Measurements from ENCODE around the gene MRPL55. TPM values are rescaled to one million over a fixed set of nuclear protein-coding genes. Genes with fewer than 3 reads are reported as not detected.

The MRPL55 gene
- total and polyA plus RNA-seq, 2 of the 13 experiments (the other 11 are each of a cell fraction or from before 2014, with no cell fraction given), result 58.6 to 92.9 TPM

DNA sequence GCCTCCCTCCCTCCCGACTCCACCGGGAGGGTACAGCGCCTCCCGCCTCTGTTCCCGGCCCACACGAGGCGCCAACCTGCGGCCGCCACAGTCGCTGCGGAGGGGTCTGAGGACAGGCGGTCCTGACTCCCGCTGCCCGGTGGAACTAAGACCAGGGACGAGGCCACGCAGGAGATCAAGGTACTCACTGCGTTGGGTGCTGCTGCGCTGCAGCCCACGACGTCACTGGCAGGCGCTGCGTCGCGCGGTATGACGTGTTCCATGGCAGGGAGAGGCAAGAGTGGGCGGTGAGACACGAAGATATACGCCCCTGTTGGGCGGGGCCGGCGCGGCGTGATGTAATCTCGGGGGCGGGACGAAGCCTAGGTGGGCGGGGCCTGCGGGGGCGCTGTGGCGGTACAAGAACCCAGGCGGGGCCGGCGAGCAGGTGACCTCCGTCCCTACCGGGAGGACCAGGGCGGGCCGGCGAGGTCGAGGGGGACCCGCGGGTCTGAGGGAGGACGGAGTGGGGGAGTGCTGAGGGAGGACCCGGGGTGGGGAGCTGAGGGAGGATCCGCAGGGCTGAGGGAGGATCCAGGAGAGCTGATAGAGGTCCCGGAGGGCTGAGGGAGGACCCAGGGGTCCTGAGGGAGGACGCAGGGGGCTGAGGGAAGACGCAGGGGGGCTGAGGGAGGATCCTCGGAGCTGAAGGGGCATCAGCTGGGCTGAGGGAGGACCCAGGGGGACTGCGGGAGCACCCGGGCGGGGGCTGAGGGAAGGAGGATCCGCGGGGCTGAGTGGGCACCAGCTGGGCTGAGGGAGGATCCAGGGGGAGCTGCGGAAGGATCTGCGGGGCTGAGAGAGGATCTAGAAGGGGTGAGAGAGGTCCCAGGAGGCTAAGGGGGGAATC, at the start of gene MRPL55 (continued):
- TF ChIP-seq FOXP4 (CRISPR knock-in tag; IDR thresholded peaks at IDR 0.05) (peak; percentile 41; the same call in 1 of the 2 replicates), MBD4 (IDR thresholded peaks at IDR 0.05; ENCODE audit: borderline replicate concordance, low read length) (no peak), NFATC3 (CRISPR knock-in tag; IDR thresholded peaks at IDR 0.05) (no peak; the same call in 1 of the 2 replicates), ZNF292 (CRISPR knock-in tag; IDR thresholded peaks at IDR 0.05; ENCODE audit: borderline replicate concordance, low read depth) (peak; percentile 78; the same call in 1 of the 2 replicates), SMC3 (IDR thresholded peaks at IDR 0.05; ENCODE audit: low read length) (no peak), ZBTB20 (CRISPR knock-in tag; IDR thresholded peaks at IDR 0.05; ENCODE audit: borderline replicate concordance, low read depth) (no peak), KLF9 (CRISPR knock-in tag; IDR thresholded peaks at IDR 0.05; ENCODE audit: low read depth) (0 out of 2 replicates have a peak, but pooled peaks have one; percentile 43), ZSCAN30 (CRISPR knock-in tag; IDR thresholded peaks at IDR 0.05) (0 out of 2 replicates have a peak, but pooled peaks have one; percentile 19), ZNF468 (CRISPR knock-in tag; IDR thresholded peaks at IDR 0.05) (peak; percentile 40; the same call in 1 of the 2 replicates), DRAP1 (CRISPR knock-in tag; IDR thresholded peaks at IDR 0.05) (peak; percentile 97), TERF1 (CRISPR knock-in tag; IDR thresholded peaks at IDR 0.05) (no peak), THAP9 (CRISPR knock-in tag; IDR thresholded peaks at IDR 0.05; ENCODE audit: borderline replicate concordance) (peak; percentile 92), NCOA1 (CRISPR knock-in tag; IDR thresholded peaks at IDR 0.05) (no peak), KMT2A (CRISPR knock-in tag; IDR thresholded peaks at IDR 0.05) (peak; percentile 81), MNT (IDR thresholded peaks at IDR 0.05) (peak; percentile 58), HOXA5 (CRISPR knock-in tag; IDR thresholded peaks at IDR 0.05) (no peak)
- TF ChIP-seq, protein P1, sequence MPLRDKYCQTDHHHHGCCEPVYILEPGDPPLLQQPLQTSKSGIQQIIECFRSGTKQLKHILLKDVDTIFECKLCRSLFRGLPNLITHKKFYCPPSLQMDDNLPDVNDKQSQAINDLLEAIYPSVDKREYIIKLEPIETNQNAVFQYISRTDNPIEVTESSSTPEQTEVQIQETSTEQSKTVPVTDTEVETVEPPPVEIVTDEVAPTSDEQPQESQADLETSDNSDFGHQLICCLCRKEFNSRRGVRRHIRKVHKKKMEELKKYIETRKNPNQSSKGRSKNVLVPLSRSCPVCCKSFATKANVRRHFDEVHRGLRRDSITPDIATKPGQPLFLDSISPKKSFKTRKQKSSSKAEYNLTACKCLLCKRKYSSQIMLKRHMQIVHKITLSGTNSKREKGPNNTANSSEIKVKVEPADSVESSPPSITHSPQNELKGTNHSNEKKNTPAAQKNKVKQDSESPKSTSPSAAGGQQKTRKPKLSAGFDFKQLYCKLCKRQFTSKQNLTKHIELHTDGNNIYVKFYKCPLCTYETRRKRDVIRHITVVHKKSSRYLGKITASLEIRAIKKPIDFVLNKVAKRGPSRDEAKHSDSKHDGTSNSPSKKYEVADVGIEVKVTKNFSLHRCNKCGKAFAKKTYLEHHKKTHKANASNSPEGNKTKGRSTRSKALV (CRISPR knock-in tag; IDR thresholded peaks at IDR 0.05), result no peak
- TF ChIP-seq, protein P2, sequence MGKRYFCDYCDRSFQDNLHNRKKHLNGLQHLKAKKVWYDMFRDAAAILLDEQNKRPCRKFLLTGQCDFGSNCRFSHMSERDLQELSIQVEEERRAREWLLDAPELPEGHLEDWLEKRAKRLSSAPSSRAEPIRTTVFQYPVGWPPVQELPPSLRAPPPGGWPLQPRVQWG (CRISPR knock-in tag; IDR thresholded peaks at IDR 0.05; ENCODE audit: borderline replicate concordance, low read depth), result no peak

Measured in HepG2 (cell line).